ENCODE measurements around the gene PRR18. TPM values are rescaled to one million over a fixed set of nuclear protein-coding genes. Genes with fewer than 3 reads are reported as not detected.

The PRR18 gene
- total and polyA plus RNA-seq, 4 donors = 0.29 to 2.8 (median 1.1) TPM

DNA sequence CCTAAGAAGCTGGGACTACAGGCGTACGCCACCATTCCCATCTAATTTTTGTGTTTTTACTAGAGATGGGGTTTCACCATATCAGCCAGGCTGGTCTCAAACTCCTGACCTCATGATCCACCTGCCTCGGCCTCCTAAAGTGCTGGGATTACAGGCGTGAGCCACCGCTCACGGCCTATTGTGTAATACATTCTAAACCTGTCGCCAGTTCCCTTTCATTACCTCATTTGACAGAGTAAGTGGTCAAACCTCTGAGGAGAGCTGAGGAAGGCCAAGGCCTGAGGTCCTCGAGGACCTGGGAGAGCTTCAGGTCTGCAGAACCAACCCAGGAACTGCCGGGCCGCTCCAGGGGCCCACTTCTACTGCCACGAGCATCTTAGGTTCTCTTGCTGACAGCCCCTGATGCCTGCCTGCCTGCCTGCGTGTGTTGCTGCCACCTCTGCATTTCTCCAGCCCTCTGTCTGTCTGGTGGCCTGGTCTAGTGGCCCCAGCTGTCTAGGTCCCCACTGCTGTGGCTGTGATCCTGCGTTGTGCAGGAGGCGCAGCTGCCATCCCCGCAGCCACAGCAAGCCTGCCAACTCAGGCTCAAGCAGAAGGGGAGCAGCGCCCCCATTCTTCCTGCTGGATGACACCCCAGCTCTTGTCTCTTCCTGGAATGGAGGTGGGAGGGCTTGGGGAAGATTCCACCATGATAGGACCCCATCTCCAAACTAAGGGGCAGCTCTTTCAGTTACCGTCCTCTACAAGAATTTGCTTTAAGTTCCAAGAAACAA lies 45.3 kb downstream of the PRR18 start:
- Histone ChIP-seq H3K9ac (ENCODE audit: low read depth in 1 of 2, low read length in 2 of 2) (no peak overlapping the region), H3K9me3 (ENCODE audit: control insufficient read depth in 4 of 4, low read length in 3 of 4) (no peaks in the 10 kb centered on the region), H3K4me1 (ENCODE audit: control insufficient read depth in 4 of 4, insufficient read depth in 4 of 4, low read length in 3 of 4) (peaks cover 0 to 7% (median 4%) of the 10 kb centered on the region in 4 donors), H3K4me3 (ENCODE audit: low read depth in 1 of 3, low read length in 3 of 3) (no peak overlapping the region), H3K36me3 (ENCODE audit: control insufficient read depth in 4 of 4, insufficient read depth in 3 of 4, low read depth in 1 of 4, low read length in 3 of 4) (no peaks in the 10 kb centered on the region), H3K27me3 (ENCODE audit: control insufficient read depth in 4 of 4, insufficient read depth in 4 of 4, low read length in 3 of 4) (no peaks in the 10 kb centered on the region), H3K27ac (ENCODE audit: low read depth in 1 of 2, low read length in 2 of 2) (no peak overlapping the region)
- 87% methylated on average over 17 of the region's 17 CpGs for whole genome bisulfite sequencing
- TF ChIP-seq EGR1 (IDR thresholded peaks at IDR 0.05; ENCODE audit: low read depth in 2 of 2) = no peak
- TF ChIP-seq, protein P1, sequence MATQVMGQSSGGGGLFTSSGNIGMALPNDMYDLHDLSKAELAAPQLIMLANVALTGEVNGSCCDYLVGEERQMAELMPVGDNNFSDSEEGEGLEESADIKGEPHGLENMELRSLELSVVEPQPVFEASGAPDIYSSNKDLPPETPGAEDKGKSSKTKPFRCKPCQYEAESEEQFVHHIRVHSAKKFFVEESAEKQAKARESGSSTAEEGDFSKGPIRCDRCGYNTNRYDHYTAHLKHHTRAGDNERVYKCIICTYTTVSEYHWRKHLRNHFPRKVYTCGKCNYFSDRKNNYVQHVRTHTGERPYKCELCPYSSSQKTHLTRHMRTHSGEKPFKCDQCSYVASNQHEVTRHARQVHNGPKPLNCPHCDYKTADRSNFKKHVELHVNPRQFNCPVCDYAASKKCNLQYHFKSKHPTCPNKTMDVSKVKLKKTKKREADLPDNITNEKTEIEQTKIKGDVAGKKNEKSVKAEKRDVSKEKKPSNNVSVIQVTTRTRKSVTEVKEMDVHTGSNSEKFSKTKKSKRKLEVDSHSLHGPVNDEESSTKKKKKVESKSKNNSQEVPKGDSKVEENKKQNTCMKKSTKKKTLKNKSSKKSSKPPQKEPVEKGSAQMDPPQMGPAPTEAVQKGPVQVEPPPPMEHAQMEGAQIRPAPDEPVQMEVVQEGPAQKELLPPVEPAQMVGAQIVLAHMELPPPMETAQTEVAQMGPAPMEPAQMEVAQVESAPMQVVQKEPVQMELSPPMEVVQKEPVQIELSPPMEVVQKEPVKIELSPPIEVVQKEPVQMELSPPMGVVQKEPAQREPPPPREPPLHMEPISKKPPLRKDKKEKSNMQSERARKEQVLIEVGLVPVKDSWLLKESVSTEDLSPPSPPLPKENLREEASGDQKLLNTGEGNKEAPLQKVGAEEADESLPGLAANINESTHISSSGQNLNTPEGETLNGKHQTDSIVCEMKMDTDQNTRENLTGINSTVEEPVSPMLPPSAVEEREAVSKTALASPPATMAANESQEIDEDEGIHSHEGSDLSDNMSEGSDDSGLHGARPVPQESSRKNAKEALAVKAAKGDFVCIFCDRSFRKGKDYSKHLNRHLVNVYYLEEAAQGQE (IDR thresholded peaks at IDR 0.05) = no peak
- no peak for TF ChIP-seq SP1 (IDR thresholded peaks at IDR 0.05)
- TF ChIP-seq RXRA (IDR thresholded peaks at IDR 0.05) = no peak
- TF ChIP-seq JUND (IDR thresholded peaks at IDR 0.05) = no peak
- TF ChIP-seq HNF4A (conservative IDR thresholded peaks at IDR 0.05) = no peak
- TF ChIP-seq RAD21 (IDR thresholded peaks at IDR 0.05) = no peak
- TF ChIP-seq FOXA2 (IDR thresholded peaks at IDR 0.05) = no peak
- DNase-seq (ENCODE audit: low spot score) = no peak

DNA sequence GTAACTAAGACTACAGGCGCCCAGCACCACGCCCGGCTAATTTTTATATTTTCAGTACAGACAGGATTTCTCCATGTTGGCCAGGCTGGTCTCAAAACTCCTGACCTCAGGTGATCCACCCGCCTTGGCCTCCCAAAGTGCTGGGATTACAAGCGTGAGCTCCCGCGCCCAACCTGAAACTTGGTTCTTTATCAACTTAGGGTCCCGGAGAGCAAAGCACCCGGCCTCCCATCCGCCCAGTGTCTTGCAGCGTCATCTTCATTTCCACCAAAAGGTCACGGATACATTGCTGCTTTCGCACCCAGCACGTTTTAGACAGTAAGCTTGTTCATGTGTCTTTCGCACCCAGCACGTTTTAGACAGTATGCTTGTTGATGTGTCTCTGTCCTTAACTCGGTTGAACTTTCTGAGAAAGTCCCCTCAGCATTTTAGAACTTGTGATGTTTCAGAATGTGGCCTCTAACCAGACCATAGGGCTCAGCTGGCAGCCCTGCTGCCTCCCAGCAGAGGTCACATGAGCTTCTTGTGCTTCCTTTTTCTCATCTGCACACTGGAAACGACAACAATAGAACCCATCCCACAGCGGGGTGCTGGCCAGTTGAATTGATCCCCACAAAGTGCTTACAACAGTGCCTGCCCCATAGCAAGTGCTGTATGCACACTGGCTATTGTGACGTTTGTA lies 48.8 kb downstream of the PRR18 start:
- no peaks in the 10 kb centered on the region for H3K27me3 ChIP-seq (ENCODE audit: control insufficient read depth in 4 of 4, insufficient read depth in 4 of 4, low read length in 3 of 4)
- WGBS = 83% methylated on average over 20 of the region's 20 CpGs
- no peaks in the 10 kb centered on the region for H3K9me3 ChIP-seq (ENCODE audit: control insufficient read depth in 4 of 4, low read length in 3 of 4)
- TF ChIP-seq, protein P1 (IDR thresholded peaks at IDR 0.05) = no peak
- TF ChIP-seq HNF4A (conservative IDR thresholded peaks at IDR 0.05) (no peak), JUND (IDR thresholded peaks at IDR 0.05) (no peak), NR2F2 (IDR thresholded peaks at IDR 0.05) (no peak), YY1 (IDR thresholded peaks at IDR 0.05) (no peak), SP1 (IDR thresholded peaks at IDR 0.05) (no peak), EGR1 (IDR thresholded peaks at IDR 0.05; ENCODE audit: low read depth in 2 of 2) (no peak), HNF4G (IDR thresholded peaks at IDR 0.05) (no peak), RAD21 (IDR thresholded peaks at IDR 0.05) (no peak), GABPA (IDR thresholded peaks at IDR 0.05 in 1 of 2, conservative IDR thresholded peaks at IDR 0.05 in 1 of 2) (no peak), FOXA1 (IDR thresholded peaks at IDR 0.05) (no peak), FOXA2 (IDR thresholded peaks at IDR 0.05) (no peak), RXRA (IDR thresholded peaks at IDR 0.05) (no peak)
- TF ChIP-seq, protein P2, sequence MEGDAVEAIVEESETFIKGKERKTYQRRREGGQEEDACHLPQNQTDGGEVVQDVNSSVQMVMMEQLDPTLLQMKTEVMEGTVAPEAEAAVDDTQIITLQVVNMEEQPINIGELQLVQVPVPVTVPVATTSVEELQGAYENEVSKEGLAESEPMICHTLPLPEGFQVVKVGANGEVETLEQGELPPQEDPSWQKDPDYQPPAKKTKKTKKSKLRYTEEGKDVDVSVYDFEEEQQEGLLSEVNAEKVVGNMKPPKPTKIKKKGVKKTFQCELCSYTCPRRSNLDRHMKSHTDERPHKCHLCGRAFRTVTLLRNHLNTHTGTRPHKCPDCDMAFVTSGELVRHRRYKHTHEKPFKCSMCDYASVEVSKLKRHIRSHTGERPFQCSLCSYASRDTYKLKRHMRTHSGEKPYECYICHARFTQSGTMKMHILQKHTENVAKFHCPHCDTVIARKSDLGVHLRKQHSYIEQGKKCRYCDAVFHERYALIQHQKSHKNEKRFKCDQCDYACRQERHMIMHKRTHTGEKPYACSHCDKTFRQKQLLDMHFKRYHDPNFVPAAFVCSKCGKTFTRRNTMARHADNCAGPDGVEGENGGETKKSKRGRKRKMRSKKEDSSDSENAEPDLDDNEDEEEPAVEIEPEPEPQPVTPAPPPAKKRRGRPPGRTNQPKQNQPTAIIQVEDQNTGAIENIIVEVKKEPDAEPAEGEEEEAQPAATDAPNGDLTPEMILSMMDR (IDR thresholded peaks at IDR 0.05; ENCODE audit: low read depth, low read length, missing input control) = no peak
- TF ChIP-seq, protein P3, sequence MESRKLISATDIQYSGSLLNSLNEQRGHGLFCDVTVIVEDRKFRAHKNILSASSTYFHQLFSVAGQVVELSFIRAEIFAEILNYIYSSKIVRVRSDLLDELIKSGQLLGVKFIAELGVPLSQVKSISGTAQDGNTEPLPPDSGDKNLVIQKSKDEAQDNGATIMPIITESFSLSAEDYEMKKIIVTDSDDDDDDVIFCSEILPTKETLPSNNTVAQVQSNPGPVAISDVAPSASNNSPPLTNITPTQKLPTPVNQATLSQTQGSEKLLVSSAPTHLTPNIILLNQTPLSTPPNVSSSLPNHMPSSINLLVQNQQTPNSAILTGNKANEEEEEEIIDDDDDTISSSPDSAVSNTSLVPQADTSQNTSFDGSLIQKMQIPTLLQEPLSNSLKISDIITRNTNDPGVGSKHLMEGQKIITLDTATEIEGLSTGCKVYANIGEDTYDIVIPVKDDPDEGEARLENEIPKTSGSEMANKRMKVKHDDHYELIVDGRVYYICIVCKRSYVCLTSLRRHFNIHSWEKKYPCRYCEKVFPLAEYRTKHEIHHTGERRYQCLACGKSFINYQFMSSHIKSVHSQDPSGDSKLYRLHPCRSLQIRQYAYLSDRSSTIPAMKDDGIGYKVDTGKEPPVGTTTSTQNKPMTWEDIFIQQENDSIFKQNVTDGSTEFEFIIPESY (IDR thresholded peaks at IDR 0.05) = no peak
- no peak for DNase-seq (ENCODE audit: low spot score)
- no peak overlapping the region for H3K9ac ChIP-seq (ENCODE audit: low read depth in 1 of 2, low read length in 2 of 2)
- no peak overlapping the region for H3K4me3 ChIP-seq (ENCODE audit: low read depth in 1 of 3, low read length in 3 of 3)
- H3K27ac ChIP-seq (ENCODE audit: low read depth in 1 of 2, low read length in 2 of 2) = peak overlapping the region; percentile 16 to 42
- H3K4me1 ChIP-seq (ENCODE audit: control insufficient read depth in 4 of 4, insufficient read depth in 4 of 4, low read length in 3 of 4) = peaks cover 2 to 10% (median 5%) of the 10 kb centered on the region in 4 donors
- H3K36me3 ChIP-seq (ENCODE audit: control insufficient read depth in 4 of 4, insufficient read depth in 3 of 4, low read depth in 1 of 4, low read length in 3 of 4) = no peaks in the 10 kb centered on the region
